B cell (primary cell): ENCODE measurements around the gene SLC39A11. TPM values are rescaled to one million over a fixed set of nuclear protein-coding genes. Genes with fewer than 3 reads are reported as not detected.

Experiments used
- ATAC-seq: fragments of 200-7000 bp; cut with Tn5 transposase; one replicate; pipeline ENCODE4 v1.10.0; 2021; ENCODE audit warnings: low read depth, mild to moderate bottlenecking, moderate number of reproducible peaks, moderate library complexity
- CTCF ChIA-PET: fragments of 350-600 bp; sonication (Branson Sonifier 250); formaldehyde crosslinking; loops from one replicate; lab custom pipeline; 2021; ENCODE audit warnings: antibody characterized with exemption, inconsistent platforms; lab: Charles Lee
- POLR2A ChIA-PET: fragments of 350-600 bp; sonication (Branson Sonifier 250); formaldehyde crosslinking; loops from one replicate; lab custom pipeline; 2021; ENCODE audit warnings: antibody characterized with exemption; lab: Charles Lee
- DNase-seq: peaks from one replicate; pipeline ENCODE4 v3.0.0; 2013
- H2AFZ ChIP-seq: 2 replicates; pipeline ENCODE4 v1.6.1; 2012; ENCODE audit warnings: mild to moderate bottlenecking, low read depth, low read length; ENCODE audit not compliant: insufficient read depth, poor library complexity, severe bottlenecking
- H3K27ac ChIP-seq, 2 donors: 1 replicate in 1 of 2; 2 replicates in 1 of 2; pipeline ENCODE4 v1.5.1; 2012 to 2013; ENCODE audit warnings: low read length in 2 of 2, mild to moderate bottlenecking in 2 of 2, moderate library complexity in 1 of 2
- H3K27me3 ChIP-seq, 4 experiments: fragments of 200-600 bp in 1 of 4; sonication (generic) in 1 of 4; replicated peaks in 1 of 4; 1 replicate in 2 of 4; 2 replicates in 2 of 4; pipeline versions ENCODE4 v1.6.1 to v1.7.0; 2013 to 2016; ENCODE audit warnings: low read length in 3 of 4, mild to moderate bottlenecking in 2 of 4, mixed read lengths in 1 of 4, moderate library complexity in 1 of 4; ENCODE audit not compliant: insufficient read depth in 4 of 4, control insufficient read depth in 3 of 4; ENCODE audit errors: control extremely low read depth in 1 of 4
- H3K36me3 ChIP-seq, 2 experiments: replicated peaks in 1 of 2; 1 replicate in 1 of 2; 2 replicates in 1 of 2; pipeline versions ENCODE4 v1.6.1 to v1.7.1; 2013; ENCODE audit warnings: low read length in 1 of 2; ENCODE audit not compliant: insufficient read depth in 2 of 2, control insufficient read depth in 1 of 2; ENCODE audit errors: control extremely low read depth in 1 of 2, extremely low read depth in 1 of 2
- H3K4me1 ChIP-seq, 2 donors: fragments of 200-600 bp in 1 of 2; sonication (generic) in 1 of 2; 1 replicate in 1 of 2; 2 replicates in 1 of 2; pipeline versions ENCODE4 v1.5.1 to v1.6.1; 2013 to 2017; ENCODE audit warnings: low read length in 2 of 2; ENCODE audit not compliant: control insufficient read depth in 2 of 2, insufficient read depth in 2 of 2
- H3K4me2 ChIP-seq: replicated peaks from 2 replicates; pipeline ENCODE3; 2012; ENCODE audit warnings: mild to moderate bottlenecking, low read depth, low read length; ENCODE audit not compliant: poor library complexity, severe bottlenecking
- H3K4me3 ChIP-seq, 5 experiments: fragments of 200-600 bp in 1 of 5; sonication (generic) in 1 of 5; 1 replicate in 3 of 5; 2 replicates in 2 of 5; pipeline versions ENCODE4 v1.5.1 to v1.7.0; 2011 to 2016; ENCODE audit warnings: low read length in 4 of 5, mild to moderate bottlenecking in 4 of 5, low read depth in 2 of 5, control low read depth in 1 of 5, moderate library complexity in 1 of 5; ENCODE audit not compliant: insufficient read depth in 1 of 5; ENCODE audit errors: control extremely low read depth in 1 of 5, extremely low read depth in 1 of 5
- H3K79me2 ChIP-seq: fragments of 200-600 bp; sonication (generic); one replicate; pipeline ENCODE4 v1.6.0; 2016; ENCODE audit warnings: low read length; ENCODE audit not compliant: control insufficient read depth, insufficient read depth
- H3K9ac ChIP-seq: fragments of 200-600 bp; sonication (generic); 2 replicates; pipeline ENCODE4 v1.6.1; 2017; ENCODE audit warnings: mild to moderate bottlenecking, low read length, moderate library complexity
- H3K9me3 ChIP-seq, 3 donors: one replicate each; pipeline versions ENCODE4 v1.6.1 to v1.7.1; 2013; ENCODE audit warnings: low read length in 2 of 3; ENCODE audit not compliant: control insufficient read depth in 2 of 3, insufficient read depth in 1 of 3; ENCODE audit errors: control extremely low read depth in 1 of 3
- H4K20me1 ChIP-seq: 2 replicates; pipeline ENCODE4 v1.6.0; 2012; ENCODE audit warnings: mild to moderate bottlenecking, low read length; ENCODE audit not compliant: insufficient read depth, control insufficient read depth, poor library complexity, severe bottlenecking
- H3K27ac Mint-ChIP-seq: one replicate; pipeline ENCODE4 v1.8.0; 2021; ENCODE audit warnings: mixed read lengths
- H3K27me3 Mint-ChIP-seq: one replicate; pipeline ENCODE4 v1.8.0; 2021; ENCODE audit warnings: mixed read lengths
- H3K4me1 Mint-ChIP-seq: one replicate; pipeline ENCODE4 v1.8.0; 2021; ENCODE audit warnings: mixed read lengths
- H3K4me3 Mint-ChIP-seq: one replicate; pipeline ENCODE4 v1.8.0; 2021; ENCODE audit warnings: mixed read lengths
- H3K9me3 Mint-ChIP-seq: one replicate; pipeline ENCODE4 v1.8.0; 2022; ENCODE audit warnings: mixed read lengths; ENCODE audit not compliant: insufficient read depth
- EZH2 ChIP-seq: IDR thresholded peaks from 2 replicates; pipeline ENCODE4 v1.6.1; 2012; ENCODE audit warnings: borderline replicate concordance, low read depth, mild to moderate bottlenecking, moderate library complexity, low read length; ENCODE audit not compliant: insufficient read depth, poor library complexity, severe bottlenecking
- WGBS: methylation state at CpG from one replicate; pipeline ENCODE4 v1.1.5; 2013; ENCODE audit warnings: missing lambda C conversion rate; ENCODE audit not compliant: insufficient coverage; 5-methylcytosine and 5-hydroxymethylcytosine counted together
- intact Hi-C: fragments of 100-400 bp; cut with micrococcal nuclease; formaldehyde crosslinking; loops from one replicate; pipeline ENCODE4 v1.10.0; 2022
- polyA plus RNA-seq: library from polyadenylated mRNA; depleted of rRNA; stranded (reverse); fragments of >200 nt; gene quantifications from 2 replicates; pipeline ENCODE4 v1.2.3, GENCODE V29; 2012
- total RNA-seq, 2 donors: library from RNA; stranded (reverse); fragments of 120-200 nt in 1 of 2; gene quantifications; 1 replicate in 1 of 2; 2 replicates in 1 of 2; pipeline versions ENCODE4 v1.2.3 to v1.2.4, GENCODE V29; 2013 to 2022
- TF ChIP-seq, protein P1 (sequence below): fragments of 200-600 bp; IDR thresholded peaks from one replicate; pipeline ENCODE4 v1.8.0; 2022; ENCODE audit warnings: antibody characterized with exemption, mild to moderate bottlenecking

SLC39A11 gene
- total and polyA plus RNA-seq, 2 donors (not counting 1 experiment from before 2014, with no cell fraction given): 6.9 to 39.6 TPM

DNA sequence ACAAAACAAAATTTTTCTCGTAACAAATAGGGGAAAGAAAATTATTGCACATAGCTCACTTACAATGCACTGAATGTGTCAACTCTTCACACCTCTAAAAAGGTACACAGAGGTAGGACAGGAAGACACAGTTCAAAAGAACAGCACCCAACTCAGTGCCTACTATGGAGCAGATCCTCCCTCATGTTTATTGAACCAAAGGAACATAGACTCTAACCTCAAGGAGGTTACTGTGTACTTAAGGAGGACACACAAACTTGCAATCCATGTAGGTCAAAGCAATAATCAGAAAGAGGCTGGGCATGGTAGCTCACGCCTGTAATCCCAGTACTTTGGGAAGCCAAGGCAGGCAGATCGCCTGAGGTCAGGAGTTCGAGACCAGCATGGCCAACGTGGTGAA, 50.3 kb downstream of the SLC39A11 start:
- intact Hi-C loops: no loop called here
- ChIA-PET POLR2A (no interaction called here), CTCF (no interaction called here)
- no peaks in the 10 kb centered on the region for H3K27me3 Mint-ChIP-seq
- H3K4me3 Mint-ChIP-seq: no peak overlapping the region
- Histone ChIP-seq H3K9ac (no peak overlapping the region), H3K4me1 (no peaks in the 10 kb centered on the region), H3K27me3 (no peaks in the 10 kb centered on the region), H3K36me3 (peaks cover 0 to 3% of the 10 kb centered on the region in 2 experiments), H3K27ac (no peak overlapping the region), H3K9me3 (peaks cover 0 to 14% (median 0%) of the 10 kb centered on the region in 3 donors), H2AFZ (no peak overlapping the region), H4K20me1 (peaks cover 3% of the 10 kb centered on the region), H3K4me2 (no peak overlapping the region), H3K4me3 (no peak overlapping the region), H3K79me2 (peaks cover 9% of the 10 kb centered on the region)
- no peak for TF ChIP-seq EZH2
- TF ChIP-seq, protein P1, sequence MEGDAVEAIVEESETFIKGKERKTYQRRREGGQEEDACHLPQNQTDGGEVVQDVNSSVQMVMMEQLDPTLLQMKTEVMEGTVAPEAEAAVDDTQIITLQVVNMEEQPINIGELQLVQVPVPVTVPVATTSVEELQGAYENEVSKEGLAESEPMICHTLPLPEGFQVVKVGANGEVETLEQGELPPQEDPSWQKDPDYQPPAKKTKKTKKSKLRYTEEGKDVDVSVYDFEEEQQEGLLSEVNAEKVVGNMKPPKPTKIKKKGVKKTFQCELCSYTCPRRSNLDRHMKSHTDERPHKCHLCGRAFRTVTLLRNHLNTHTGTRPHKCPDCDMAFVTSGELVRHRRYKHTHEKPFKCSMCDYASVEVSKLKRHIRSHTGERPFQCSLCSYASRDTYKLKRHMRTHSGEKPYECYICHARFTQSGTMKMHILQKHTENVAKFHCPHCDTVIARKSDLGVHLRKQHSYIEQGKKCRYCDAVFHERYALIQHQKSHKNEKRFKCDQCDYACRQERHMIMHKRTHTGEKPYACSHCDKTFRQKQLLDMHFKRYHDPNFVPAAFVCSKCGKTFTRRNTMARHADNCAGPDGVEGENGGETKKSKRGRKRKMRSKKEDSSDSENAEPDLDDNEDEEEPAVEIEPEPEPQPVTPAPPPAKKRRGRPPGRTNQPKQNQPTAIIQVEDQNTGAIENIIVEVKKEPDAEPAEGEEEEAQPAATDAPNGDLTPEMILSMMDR: no peak
- no peak overlapping the region for H3K27ac Mint-ChIP-seq
- peaks cover 11% of the 10 kb centered on the region for H3K9me3 Mint-ChIP-seq
- H3K4me1 Mint-ChIP-seq: peaks cover 3% of the 10 kb centered on the region
- 83% methylated on average over 2 of the region's 5 CpGs for WGBS
- DNase-seq (no peak), ATAC-seq (no peak)

DNA sequence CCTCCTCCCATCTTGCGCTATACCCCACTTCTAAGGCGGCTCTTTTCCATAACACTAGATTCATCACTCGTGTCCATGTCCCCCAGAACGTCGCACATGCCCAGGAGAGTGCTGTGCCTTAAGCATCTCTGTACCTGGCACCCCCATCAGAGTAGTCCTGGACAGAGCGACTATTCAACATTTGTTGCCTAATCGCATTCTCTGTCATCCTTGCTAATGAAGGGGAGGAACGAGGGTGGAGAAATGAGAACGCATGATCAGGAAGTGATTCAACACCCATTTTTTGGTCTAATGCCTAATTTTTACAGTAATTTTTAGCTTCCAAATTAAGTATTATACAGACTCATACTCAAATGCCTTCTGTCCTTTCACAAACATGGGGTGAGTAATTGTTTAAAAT, 53.2 kb downstream of the SLC39A11 start:
- Histone ChIP-seq H3K79me2 (peaks cover 5% of the 10 kb centered on the region), H3K36me3 (peaks cover 0 to 4% of the 10 kb centered on the region in 2 experiments), H3K9ac (no peak overlapping the region), H3K27me3 (no peaks in the 10 kb centered on the region), H4K20me1 (no peaks in the 10 kb centered on the region), H3K4me1 (no peaks in the 10 kb centered on the region), H3K4me3 (no peak overlapping the region), H3K9me3 (peaks cover 0 to 14% (median 0%) of the 10 kb centered on the region in 3 donors), H3K4me2 (no peak overlapping the region), H2AFZ (no peak overlapping the region), H3K27ac (no peak overlapping the region)
- H3K27me3 Mint-ChIP-seq: no peaks in the 10 kb centered on the region
- intact Hi-C loops: no loop called here
- ChIA-PET CTCF (no interaction called here), POLR2A (no interaction called here)
- H3K4me1 Mint-ChIP-seq: no peaks in the 10 kb centered on the region
- 98% methylated on average over 5 of the region's 9 CpGs for WGBS
- ATAC-seq: no peak
- DNase-seq: no peak
- H3K9me3 Mint-ChIP-seq: peaks cover 11% of the 10 kb centered on the region
- TF ChIP-seq EZH2: no peak
- TF ChIP-seq, protein P1: no peak
- no peak overlapping the region for H3K27ac Mint-ChIP-seq
- no peak overlapping the region for H3K4me3 Mint-ChIP-seq
